Kidney epithelial cell (primary cell): ENCODE data around the gene ACKR2. TPM values are rescaled to one million over a fixed set of nuclear protein-coding genes. Genes with fewer than 3 reads are reported as not detected.
"Not testable (repeated sequence)": the region's sequence is repeated elsewhere in the genome, so short reads cannot be mapped to it uniquely, and the experiment has no call there.

Source experiments
- DNase-seq: peaks from one replicate; pipeline ENCODE4 v3.0.0-alpha.2; 2010; ENCODE audit warnings: low read depth
- H3K27me3 ChIP-seq: 2 replicates; pipeline ENCODE4 v1.6.0; 2011; ENCODE audit warnings: low read length; ENCODE audit not compliant: control insufficient read depth, insufficient read depth
- H3K36me3 ChIP-seq: 2 replicates; pipeline ENCODE4 v1.5.1; 2011; ENCODE audit warnings: low read length; ENCODE audit not compliant: control insufficient read depth, insufficient read depth
- H3K4me3 ChIP-seq: 2 replicates; pipeline ENCODE4 v1.5.1; 2011; ENCODE audit warnings: low read depth, mild to moderate bottlenecking, control low read depth, low read length
- CTCF ChIP-seq: IDR thresholded peaks from 2 replicates; pipeline ENCODE4 v1.5.1; 2011; ENCODE audit warnings: mild to moderate bottlenecking, moderate library complexity, low read length, control low read depth, inconsistent platforms; ENCODE audit not compliant: insufficient read depth, poor library complexity, severe bottlenecking
- total RNA-seq: library from RNA; depleted of rRNA; stranded (reverse); fragments of >200 nt; gene quantifications from 2 replicates; pipeline ENCODE4 v1.2.3, GENCODE V29; 2015

Gene ACKR2
- total RNA-seq, 1 donor from 2014 or later = 6.2 TPM

- Histone ChIP-seq H3K27me3 (peaks cover 5% of the 10 kb centered on the region), H3K36me3 (no peaks in the 10 kb centered on the region), H3K4me3 (no peak overlapping the region)
- no peak for DNase-seq
- no peak for TF ChIP-seq CTCF
Observed at GRCh38 chr3:42876940-42877720, 67.9 kb downstream of the ACKR2 start.

GRCh38 chr3:42877881-42878280 lies 68.6 kb downstream of the ACKR2 start:
- TF ChIP-seq CTCF = no peak
- Histone ChIP-seq H3K4me3 (no peak overlapping the region), H3K27me3 (peaks cover 5% of the 10 kb centered on the region), H3K36me3 (no peaks in the 10 kb centered on the region)
- DNase-seq = no peak

DNA sequence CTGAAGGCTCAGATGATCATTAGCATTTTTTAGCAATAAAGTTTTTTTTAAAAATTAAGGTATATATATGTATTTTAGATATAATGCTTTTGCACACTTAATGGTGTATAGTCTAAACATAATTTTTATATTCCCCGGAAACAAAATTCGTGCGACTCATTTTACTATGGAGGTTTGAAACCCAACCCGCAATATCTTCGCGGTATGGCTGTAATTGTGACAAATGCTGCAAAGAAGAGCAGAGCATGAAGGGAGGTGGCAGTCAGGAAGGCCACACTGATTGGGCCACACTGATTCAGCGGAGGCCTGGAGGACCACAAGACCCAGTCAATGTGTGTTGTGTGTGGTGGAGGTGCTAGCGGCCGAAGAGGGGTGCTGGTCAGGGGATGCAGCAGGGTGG lies 70.9 kb downstream of the ACKR2 start:
- no peak for TF ChIP-seq CTCF
- H3K4me3 ChIP-seq = no peak overlapping the region

GRCh38 chr3:42880601-42881451 lies 71.6 kb downstream of the ACKR2 start:
- TF ChIP-seq CTCF = peak; percentile 91
- Histone ChIP-seq H3K4me3 (peak overlapping the region; percentile 57), H3K27me3 (no peaks in the 10 kb centered on the region), H3K36me3 (no peaks in the 10 kb centered on the region)
- no peak for DNase-seq

More for the DNA sequence above, 70.9 kb downstream of the ACKR2 start:
- DNase-seq = no peak
- Histone ChIP-seq H3K27me3 (no peaks in the 10 kb centered on the region), H3K36me3 (no peaks in the 10 kb centered on the region)

DNA sequence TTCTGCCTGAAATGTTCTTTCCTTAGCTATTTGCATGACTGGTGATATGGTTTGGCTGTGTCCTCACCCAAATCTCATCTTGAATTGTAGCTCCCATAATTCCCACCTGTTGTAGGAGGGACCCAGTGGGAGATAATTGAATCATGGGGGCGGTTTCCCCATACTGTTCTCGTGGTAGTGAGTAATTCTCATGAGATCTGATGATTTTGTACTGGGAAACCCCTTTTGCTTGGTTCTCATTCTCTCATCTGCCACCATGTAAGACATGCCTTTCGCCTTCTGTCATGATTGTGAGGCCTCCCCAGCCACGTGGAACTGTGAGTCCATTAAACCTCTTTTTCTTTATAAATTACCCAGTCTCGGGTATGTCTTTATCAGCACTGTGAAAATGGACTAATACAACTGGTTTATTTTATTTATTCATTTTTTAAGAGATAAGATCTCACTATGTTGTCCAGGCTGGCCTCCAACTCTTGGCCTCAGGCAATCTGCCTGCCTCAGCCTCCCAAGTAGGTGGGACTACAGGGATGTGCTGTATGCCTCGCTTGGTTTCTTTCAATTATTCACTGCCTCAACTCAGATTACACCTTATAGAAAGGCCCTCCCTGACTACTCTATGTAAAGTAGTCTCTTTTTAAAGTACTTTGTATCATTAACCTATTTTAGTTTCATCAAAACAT lies 74.1 kb downstream of the ACKR2 start:
- not testable (repeated sequence) for H3K4me3 ChIP-seq, DNase-seq, H3K36me3 ChIP-seq, H3K27me3 ChIP-seq

DNA sequence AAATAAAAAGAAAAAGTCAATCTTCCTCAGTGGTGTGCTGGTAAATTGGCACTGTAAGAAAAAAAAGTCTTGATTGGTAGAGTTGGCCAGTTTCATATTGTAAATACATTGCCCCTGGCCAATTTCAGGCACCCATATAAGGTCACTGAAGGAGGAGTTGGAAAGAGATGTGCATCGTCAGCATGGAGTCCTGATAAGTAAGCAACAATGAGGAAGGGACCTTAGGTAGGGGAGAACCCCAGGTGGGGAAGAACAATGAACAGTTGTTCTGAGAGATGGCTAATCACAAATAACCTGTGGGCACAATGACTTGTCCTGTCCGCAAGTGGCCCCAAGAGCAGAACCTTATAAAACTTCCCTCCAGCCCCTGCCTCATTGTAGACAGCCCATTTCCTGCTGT lies 75.1 kb downstream of the ACKR2 start:
- no peak for DNase-seq
- Histone ChIP-seq H3K27me3 (no peaks in the 10 kb centered on the region), H3K4me3 (no peak overlapping the region), H3K36me3 (no peaks in the 10 kb centered on the region)
- no peak for TF ChIP-seq CTCF
